ENCODE measurements around the gene SMIM21. TPM values are rescaled to one million over a fixed set of nuclear protein-coding genes. Genes with fewer than 3 reads are reported as not detected.

The SMIM21 gene
- not detected for total RNA-seq

DNA sequence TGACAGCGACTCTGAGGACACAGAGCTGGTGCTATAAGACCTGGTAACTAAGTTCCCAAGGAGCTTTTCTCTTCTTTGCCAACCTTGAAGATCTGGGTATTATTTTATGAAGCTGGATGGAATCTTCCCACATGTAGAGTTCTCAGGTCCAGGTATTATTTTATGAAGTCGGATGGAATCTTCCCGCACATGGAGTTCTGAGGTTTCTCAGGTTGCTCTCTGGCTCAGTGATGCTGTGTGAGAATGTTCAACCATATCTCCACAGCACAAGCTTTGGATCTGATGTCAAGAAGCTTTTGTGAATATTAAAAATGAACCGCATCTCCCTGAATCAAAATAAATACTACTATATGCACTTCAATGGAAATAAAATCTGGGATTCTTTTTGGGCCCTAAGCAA, at the start of gene SMIM21:
Gene SMIM21 (minus strand): TSS at position 101 of the 400 bp plus-strand sequence. CDS start 140 bp downstream, outside the sequence.
- Mint-ChIP-seq H3K36me3 (ENCODE audit: low read depth) (no peaks in the 10 kb centered on the region), H3K9me3 (ENCODE audit: low read depth) (no peaks in the 10 kb centered on the region), H3K4me3 (no peak within 1 kb of the TSS), H3K27me3 (peaks cover 15% of the 10 kb centered on the region), H3K27ac (no peak within 1 kb of the TSS), H3K4me1 (no peaks in the 10 kb centered on the region)
- intact Hi-C loops (cut with DNase I, micrococcal nuclease), result no loop called here
- CTCF ChIA-PET, result interaction anchor here (0.7 kb wide), 1 partner anchor 79 kb away, joined by 3 read pairs; no protein-coding TSS in a partner anchor
- POLR2A ChIA-PET, result no interaction called here
- DNase-seq (no peak), ATAC-seq (no peak)

DNA sequence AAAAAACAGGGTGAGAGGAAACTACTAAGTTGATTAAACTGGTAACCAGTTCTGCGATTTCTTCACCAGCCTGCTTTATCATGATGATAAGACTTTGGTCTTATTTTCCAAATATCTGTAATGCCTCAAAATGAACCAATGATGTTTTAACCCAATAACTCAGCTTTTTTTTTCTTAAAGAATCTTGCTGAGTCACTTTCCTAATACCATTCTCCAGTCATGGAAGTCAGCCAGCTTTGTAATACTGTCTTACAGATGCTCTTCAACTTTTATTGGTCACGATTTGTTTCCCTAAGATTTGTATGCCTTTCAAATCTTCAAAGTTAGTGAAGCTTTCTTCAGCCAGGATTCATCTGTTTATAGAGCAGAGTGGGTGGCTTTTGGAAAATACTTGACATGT, 47.7 kb upstream of the SMIM21 start:
- Mint-ChIP-seq H3K27ac (no peak overlapping the region), H3K27me3 (peaks cover 2% of the 10 kb centered on the region), H3K9me3 (ENCODE audit: low read depth) (no peaks in the 10 kb centered on the region), H3K4me1 (no peaks in the 10 kb centered on the region), H3K36me3 (ENCODE audit: low read depth) (no peaks in the 10 kb centered on the region), H3K4me3 (no peak overlapping the region)
- ChIA-PET CTCF (interaction anchor here (0.6 kb wide), 4 partner anchors 17 to 795 kb away, joined by 3 to 4 read pairs (median 4); no protein-coding TSS in a partner anchor), POLR2A (no interaction called here)
- intact Hi-C loops (cut with DNase I, micrococcal nuclease), result loop anchor here in 1 of 2 experiments (5.0 kb wide), 1 partner anchor 578 kb away; no protein-coding TSS in a partner anchor
- no peak for DNase-seq
- ATAC-seq, result no peak

DNA sequence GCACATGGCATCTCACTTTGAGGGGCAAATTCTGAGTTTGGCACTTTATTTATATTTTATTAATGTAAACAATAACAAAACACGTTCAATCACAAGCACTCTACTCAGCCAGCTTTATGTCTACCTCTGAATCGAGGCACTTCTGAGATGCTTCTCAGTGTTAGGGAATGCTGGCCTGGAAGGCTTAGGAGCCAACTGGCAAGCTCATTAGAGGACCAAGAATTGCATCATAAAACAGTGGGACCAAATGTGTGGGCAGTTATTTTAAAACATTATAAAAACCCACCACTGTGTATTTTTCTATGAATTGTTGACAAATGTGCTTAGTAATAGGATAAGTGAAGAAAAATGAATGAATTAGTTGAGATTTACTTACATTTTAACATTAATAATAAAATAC, 46.8 kb upstream of the SMIM21 start:
- CTCF ChIA-PET, result interaction anchor here (0.6 kb wide), 1 partner anchor 18 kb away, joined by 3 read pairs; no protein-coding TSS in a partner anchor

DNA sequence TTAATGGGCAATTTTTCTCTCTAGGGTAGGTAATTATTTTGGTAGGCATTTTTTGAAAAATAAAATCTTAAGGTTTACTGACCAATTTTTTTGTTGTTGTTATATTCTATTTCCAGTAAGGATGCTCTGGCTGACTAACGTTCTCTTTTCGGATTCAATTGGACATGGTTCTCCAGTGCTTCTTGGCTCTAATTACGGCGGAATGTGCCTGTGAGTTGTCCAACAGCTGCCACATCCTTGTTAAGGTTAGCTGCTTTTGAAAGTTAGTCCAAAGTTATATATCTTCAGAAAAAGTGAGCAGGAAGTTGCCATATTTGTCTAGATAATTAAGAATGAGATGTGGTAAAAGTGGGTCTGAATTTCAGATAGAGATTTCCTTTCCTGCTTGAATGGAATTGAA, 45.8 kb upstream of the SMIM21 start:
- ChIA-PET POLR2A (no interaction called here), CTCF (no interaction called here)
- Mint-ChIP-seq H3K4me3 (no peak overlapping the region), H3K27ac (no peak overlapping the region), H3K27me3 (peaks cover 2% of the 10 kb centered on the region), H3K4me1 (no peaks in the 10 kb centered on the region), H3K9me3 (ENCODE audit: low read depth) (no peaks in the 10 kb centered on the region), H3K36me3 (ENCODE audit: low read depth) (no peaks in the 10 kb centered on the region)
- DNase-seq (no peak), ATAC-seq (no peak)
- intact Hi-C loops (cut with DNase I, micrococcal nuclease), result no loop called here

More for the DNA sequence above, 46.8 kb upstream of the SMIM21 start:
- Mint-ChIP-seq H3K27me3 (peaks cover 2% of the 10 kb centered on the region), H3K4me1 (no peaks in the 10 kb centered on the region), H3K4me3 (no peak overlapping the region), H3K9me3 (ENCODE audit: low read depth) (no peaks in the 10 kb centered on the region), H3K27ac (no peak overlapping the region), H3K36me3 (ENCODE audit: low read depth) (no peaks in the 10 kb centered on the region)
- no peak for ATAC-seq
- intact Hi-C loops (cut with DNase I, micrococcal nuclease), result no loop called here
- no peak for DNase-seq
- POLR2A ChIA-PET, result no interaction called here

DNA sequence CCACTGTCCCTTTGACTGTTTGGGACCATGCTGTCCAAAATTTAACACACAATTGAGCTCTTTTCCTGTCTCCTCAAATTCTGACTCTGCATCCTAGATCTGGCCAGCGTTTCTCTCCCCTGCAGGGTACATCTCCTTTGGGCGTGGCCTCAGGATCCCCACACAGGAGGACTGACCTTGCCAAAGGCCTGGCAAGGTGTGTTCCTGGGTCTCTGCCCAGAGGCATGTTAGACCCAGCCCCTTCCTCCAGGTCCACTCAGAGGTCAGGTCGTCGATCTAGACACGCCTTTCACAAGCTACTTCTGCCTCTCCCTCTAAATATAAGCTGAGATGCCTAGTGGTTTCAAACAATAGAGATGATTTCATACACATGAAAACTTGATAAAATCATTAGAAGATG, 45.4 kb upstream of the SMIM21 start:
- H3K9me3 Mint-ChIP-seq (ENCODE audit: low read depth), result no peaks in the 10 kb centered on the region
- ChIA-PET POLR2A (no interaction called here), CTCF (no interaction called here)
- H3K4me1 Mint-ChIP-seq, result no peaks in the 10 kb centered on the region
- H3K27ac Mint-ChIP-seq, result no peak overlapping the region
- DNase-seq, result no peak
- no peak for ATAC-seq
- intact Hi-C loops (cut with DNase I, micrococcal nuclease), result no loop called here
- H3K4me3 Mint-ChIP-seq, result no peak overlapping the region
- no peaks in the 10 kb centered on the region for H3K36me3 Mint-ChIP-seq (ENCODE audit: low read depth)
- H3K27me3 Mint-ChIP-seq, result peaks cover 2% of the 10 kb centered on the region

DNA sequence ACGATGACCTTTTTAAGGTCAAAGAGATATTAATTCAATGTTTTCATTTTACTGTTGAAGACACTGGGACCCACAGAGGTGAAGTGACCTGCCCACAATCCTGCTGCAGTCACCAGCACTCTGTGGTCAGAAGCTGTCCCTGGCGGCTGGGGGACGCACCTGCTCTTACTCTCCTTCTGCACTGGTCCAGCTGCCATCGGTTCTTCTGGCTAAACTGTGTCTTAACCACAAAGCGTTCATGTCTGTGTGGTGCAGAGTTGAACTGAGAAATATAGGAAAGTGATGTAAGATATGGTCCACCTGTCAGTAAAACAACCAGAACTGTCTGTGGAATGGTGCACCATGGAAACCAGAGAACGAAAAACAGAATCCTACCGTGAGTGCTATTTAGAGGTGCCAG, 44.9 kb upstream of the SMIM21 start:
- H3K36me3 Mint-ChIP-seq (ENCODE audit: low read depth), result no peaks in the 10 kb centered on the region
- CTCF ChIA-PET, result no interaction called here
- no peaks in the 10 kb centered on the region for H3K4me1 Mint-ChIP-seq
- peaks cover under 1% of the 10 kb centered on the region for H3K27me3 Mint-ChIP-seq
- H3K27ac Mint-ChIP-seq, result no peak overlapping the region
- POLR2A ChIA-PET, result no interaction called here
- H3K9me3 Mint-ChIP-seq (ENCODE audit: low read depth), result no peaks in the 10 kb centered on the region
- ATAC-seq (no peak), DNase-seq (no peak)
- H3K4me3 Mint-ChIP-seq, result no peak overlapping the region
- intact Hi-C loops (cut with DNase I, micrococcal nuclease), result no loop called here

DNA sequence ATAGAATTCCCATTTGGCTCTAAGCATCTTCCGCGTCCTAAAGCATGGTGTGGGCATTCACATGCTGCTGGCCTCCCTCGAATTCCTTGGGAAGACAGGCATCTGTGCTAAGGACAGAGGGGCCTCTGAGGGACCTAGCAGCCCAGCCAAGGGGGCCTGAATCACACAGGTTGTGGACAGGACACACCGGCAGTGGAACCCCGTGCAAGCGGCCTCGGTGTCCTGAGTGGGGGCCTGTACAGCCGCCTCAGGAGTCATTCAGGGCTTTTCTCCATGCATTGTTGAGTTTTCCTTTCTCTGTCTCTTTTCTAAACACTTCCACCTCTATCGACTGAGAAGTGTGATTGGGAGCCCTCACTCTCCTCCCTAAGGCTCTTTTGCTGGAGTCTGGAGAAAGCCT, 44.3 kb upstream of the SMIM21 start:
- Mint-ChIP-seq H3K36me3 (ENCODE audit: low read depth) (no peaks in the 10 kb centered on the region), H3K4me3 (no peak overlapping the region), H3K27ac (no peak overlapping the region), H3K9me3 (ENCODE audit: low read depth) (no peaks in the 10 kb centered on the region), H3K27me3 (no peaks in the 10 kb centered on the region), H3K4me1 (no peaks in the 10 kb centered on the region)
- ChIA-PET POLR2A (no interaction called here), CTCF (no interaction called here)
- intact Hi-C loops (cut with DNase I, micrococcal nuclease), result no loop called here
- ATAC-seq, result no peak
- DNase-seq, result no peak

DNA sequence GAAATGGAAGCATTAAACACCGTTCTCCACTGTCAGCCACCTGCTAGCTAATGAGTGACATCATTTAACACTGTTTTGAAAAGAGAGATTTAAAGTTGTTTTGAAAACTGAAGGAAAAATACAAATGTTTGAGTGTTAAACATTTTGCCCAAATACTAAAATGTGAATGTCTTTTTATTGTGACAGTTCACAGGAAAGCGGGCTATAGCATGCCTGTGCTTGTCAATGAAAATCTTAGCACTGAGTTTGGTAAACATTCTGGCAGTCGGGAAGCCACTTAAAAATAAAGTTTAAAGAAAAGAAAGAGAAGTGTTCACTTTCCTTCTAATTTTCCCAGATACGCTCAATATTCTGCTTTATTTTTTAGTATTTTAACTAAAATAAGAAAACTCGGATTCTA, 40.3 kb upstream of the SMIM21 start:
- Mint-ChIP-seq H3K36me3 (ENCODE audit: low read depth) (no peaks in the 10 kb centered on the region), H3K4me1 (no peaks in the 10 kb centered on the region), H3K27me3 (peaks cover 2% of the 10 kb centered on the region), H3K9me3 (ENCODE audit: low read depth) (no peaks in the 10 kb centered on the region), H3K27ac (no peak overlapping the region), H3K4me3 (no peak overlapping the region)
- ATAC-seq (no peak), DNase-seq (no peak)
- intact Hi-C loops (cut with DNase I, micrococcal nuclease), result no loop called here
- ChIA-PET CTCF (no interaction called here), POLR2A (no interaction called here)

DNA sequence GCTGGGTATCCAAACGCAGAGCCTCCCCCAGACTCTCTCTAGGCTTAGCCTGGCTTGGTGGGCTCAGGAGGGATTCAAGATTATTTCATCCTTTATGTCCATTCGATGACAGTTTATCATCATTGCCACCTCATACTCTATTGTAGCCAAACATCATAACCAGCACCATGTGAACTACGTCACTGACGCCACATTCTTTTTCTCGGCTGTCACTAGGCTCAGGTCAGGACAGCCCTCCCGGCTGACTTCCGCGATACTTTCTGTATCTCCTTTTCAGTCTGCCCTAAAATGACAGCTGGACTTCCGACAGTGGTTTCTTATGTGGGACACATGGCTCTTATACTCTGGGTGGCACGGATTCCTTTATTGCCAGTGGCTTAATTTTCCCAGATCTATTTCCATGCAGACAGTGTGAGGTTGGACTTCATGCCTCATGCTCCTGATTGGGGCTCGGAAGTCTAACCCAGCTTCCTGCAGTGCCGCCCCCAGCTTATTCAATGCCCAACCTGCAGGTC, 39.8 kb upstream of the SMIM21 start:
- no peak overlapping the region for H3K4me3 Mint-ChIP-seq
- CTCF ChIA-PET, result no interaction called here
- H3K27me3 Mint-ChIP-seq, result peaks cover 2% of the 10 kb centered on the region
- no peaks in the 10 kb centered on the region for H3K9me3 Mint-ChIP-seq (ENCODE audit: low read depth)
- H3K4me1 Mint-ChIP-seq, result no peaks in the 10 kb centered on the region
- DNase-seq (no peak), ATAC-seq (no peak)
- POLR2A ChIA-PET, result no interaction called here
- no peak overlapping the region for H3K27ac Mint-ChIP-seq
- intact Hi-C loops (cut with DNase I, micrococcal nuclease), result no loop called here
- no peaks in the 10 kb centered on the region for H3K36me3 Mint-ChIP-seq (ENCODE audit: low read depth)

DNA sequence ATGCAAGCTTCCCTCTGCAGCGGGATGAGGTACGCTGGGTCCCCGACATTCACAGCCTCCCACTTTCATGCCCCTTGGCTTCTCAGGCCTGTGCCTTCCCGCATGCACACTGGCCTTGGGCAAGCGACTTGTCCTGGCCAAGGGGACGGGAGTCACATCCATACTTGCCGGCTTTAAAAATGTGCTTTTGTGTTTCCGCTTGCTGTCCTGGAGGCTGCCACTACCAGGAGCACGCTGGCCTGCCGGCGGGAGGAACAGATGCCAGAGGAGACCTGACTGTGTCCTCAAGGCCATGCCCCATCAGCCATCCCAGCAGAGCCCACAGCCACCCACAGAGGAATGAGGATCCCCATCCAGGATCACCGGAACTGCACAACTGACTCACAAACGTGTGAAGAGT, 36.9 kb upstream of the SMIM21 start:
- ATAC-seq (no peak), DNase-seq (no peak)
- POLR2A ChIA-PET, result no interaction called here
- Mint-ChIP-seq H3K27me3 (peaks cover 4% of the 10 kb centered on the region), H3K36me3 (ENCODE audit: low read depth) (no peaks in the 10 kb centered on the region), H3K27ac (no peak overlapping the region), H3K9me3 (ENCODE audit: low read depth) (no peaks in the 10 kb centered on the region), H3K4me1 (no peaks in the 10 kb centered on the region), H3K4me3 (no peak overlapping the region)
- intact Hi-C loops (cut with DNase I, micrococcal nuclease), result no loop called here
- CTCF ChIA-PET, result no interaction called here

DNA sequence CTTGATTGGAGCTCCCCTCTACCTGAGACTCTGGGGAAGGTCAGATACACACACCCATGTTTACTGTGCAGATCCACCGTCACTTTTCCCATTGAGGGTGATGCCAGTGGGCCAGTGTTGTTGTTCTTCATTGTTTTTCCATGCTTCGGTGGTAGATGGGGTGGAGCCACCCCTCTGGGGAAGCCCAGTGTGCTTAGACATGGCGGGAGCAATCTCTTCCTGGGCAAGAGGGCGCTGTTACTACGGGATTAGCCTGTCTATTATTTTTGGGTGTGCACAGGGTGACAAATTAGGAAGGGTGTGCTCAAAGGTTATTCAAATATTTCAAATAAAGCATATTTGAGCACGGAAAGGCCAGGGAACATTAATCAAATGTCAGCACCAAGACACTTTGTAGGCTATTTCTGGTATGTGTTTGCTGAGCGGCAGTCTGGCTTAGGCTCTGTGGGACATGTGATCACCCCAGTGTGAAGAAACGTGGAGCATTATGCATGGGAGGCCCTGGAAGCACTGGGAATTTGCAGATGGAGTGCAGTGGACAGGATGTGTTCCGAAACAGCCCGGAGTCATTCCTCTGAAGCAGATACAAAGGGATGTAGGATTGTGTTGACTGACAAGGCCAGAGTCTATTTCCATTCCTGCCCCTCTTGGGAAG, 34.8 kb upstream of the SMIM21 start:
- peaks cover 13% of the 10 kb centered on the region for H3K9me3 Mint-ChIP-seq (ENCODE audit: low read depth)
- H3K36me3 Mint-ChIP-seq (ENCODE audit: low read depth), result no peaks in the 10 kb centered on the region
- no peak overlapping the region for H3K4me3 Mint-ChIP-seq
- no peak overlapping the region for H3K27ac Mint-ChIP-seq
- ChIA-PET CTCF (no interaction called here), POLR2A (no interaction called here)
- H3K4me1 Mint-ChIP-seq, result no peaks in the 10 kb centered on the region
- intact Hi-C loops (cut with DNase I, micrococcal nuclease), result no loop called here
- no peak for DNase-seq
- no peak for ATAC-seq
- H3K27me3 Mint-ChIP-seq, result peaks cover 12% of the 10 kb centered on the region

DNA sequence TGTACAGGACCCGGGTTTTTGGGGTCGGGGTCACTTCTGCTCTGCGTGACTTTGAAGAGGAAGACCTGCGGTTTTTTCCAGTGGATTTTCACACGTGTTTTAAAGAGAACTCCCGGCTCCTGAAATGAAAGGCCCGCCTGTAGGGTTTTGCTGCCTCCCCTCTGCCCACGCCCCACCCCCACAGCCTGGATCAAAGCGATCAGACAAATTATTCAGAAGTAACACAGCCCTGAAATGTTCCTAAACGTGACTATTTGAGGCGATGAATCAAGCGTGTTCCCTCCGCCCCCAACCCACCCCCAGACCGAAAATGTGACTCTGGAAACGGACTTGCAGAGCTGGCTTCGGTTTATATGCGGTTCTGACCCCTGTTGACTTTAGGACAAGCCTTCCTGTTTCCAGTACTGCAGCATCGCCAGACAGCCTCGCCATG, 28.7 kb upstream of the SMIM21 start:
- peak; percentile 30 for DNase-seq
- H3K4me3 Mint-ChIP-seq, result peak overlapping the region; percentile 38
- intact Hi-C loops (cut with DNase I, micrococcal nuclease), result no loop called here
- ChIA-PET CTCF (no interaction called here), POLR2A (no interaction called here)
- H3K27ac Mint-ChIP-seq, result no peak overlapping the region
- ATAC-seq, result peak; percentile 47
- peaks cover 10% of the 10 kb centered on the region for H3K4me1 Mint-ChIP-seq
- no peaks in the 10 kb centered on the region for H3K36me3 Mint-ChIP-seq (ENCODE audit: low read depth)
- peaks cover 31% of the 10 kb centered on the region for H3K27me3 Mint-ChIP-seq
- H3K9me3 Mint-ChIP-seq (ENCODE audit: low read depth), result peaks cover 13% of the 10 kb centered on the region

Measured in activated CD4-positive, alpha-beta T cell treated with anti-CD3 and anti-CD28 coated beads for 36 hours (primary cell).